HEK293 (cell line): ENCODE results near the gene FRMD5.
"Not testable (repeated sequence)": the region's sequence is repeated elsewhere in the genome, so short reads cannot be mapped to it uniquely, and the experiment has no call there.

Experiments used
- PATZ1 ChIP-seq: fragments of 450-650 bp; formaldehyde crosslinking; IDR thresholded peaks from 2 replicates; pipeline ENCODE4 v1.5.1; 2016; ENCODE audit warnings: missing biosample characterization, missing genetic modification characterization
- ZNF169 ChIP-seq: fragments of 450-650 bp; formaldehyde crosslinking; IDR thresholded peaks from 2 replicates; pipeline ENCODE4 v1.5.1; 2016; ENCODE audit warnings: missing biosample characterization, missing genetic modification characterization
- TF ChIP-seq, protein P1 (sequence below): fragments of 450-650 bp; formaldehyde crosslinking; IDR thresholded peaks from 2 replicates; pipeline ENCODE4 v1.5.1; 2016; ENCODE audit warnings: missing biosample characterization, missing genetic modification characterization

- TF ChIP-seq, protein P1, sequence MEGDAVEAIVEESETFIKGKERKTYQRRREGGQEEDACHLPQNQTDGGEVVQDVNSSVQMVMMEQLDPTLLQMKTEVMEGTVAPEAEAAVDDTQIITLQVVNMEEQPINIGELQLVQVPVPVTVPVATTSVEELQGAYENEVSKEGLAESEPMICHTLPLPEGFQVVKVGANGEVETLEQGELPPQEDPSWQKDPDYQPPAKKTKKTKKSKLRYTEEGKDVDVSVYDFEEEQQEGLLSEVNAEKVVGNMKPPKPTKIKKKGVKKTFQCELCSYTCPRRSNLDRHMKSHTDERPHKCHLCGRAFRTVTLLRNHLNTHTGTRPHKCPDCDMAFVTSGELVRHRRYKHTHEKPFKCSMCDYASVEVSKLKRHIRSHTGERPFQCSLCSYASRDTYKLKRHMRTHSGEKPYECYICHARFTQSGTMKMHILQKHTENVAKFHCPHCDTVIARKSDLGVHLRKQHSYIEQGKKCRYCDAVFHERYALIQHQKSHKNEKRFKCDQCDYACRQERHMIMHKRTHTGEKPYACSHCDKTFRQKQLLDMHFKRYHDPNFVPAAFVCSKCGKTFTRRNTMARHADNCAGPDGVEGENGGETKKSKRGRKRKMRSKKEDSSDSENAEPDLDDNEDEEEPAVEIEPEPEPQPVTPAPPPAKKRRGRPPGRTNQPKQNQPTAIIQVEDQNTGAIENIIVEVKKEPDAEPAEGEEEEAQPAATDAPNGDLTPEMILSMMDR, result not testable (repeated sequence)
- TF ChIP-seq PATZ1, ZNF169 (tag by site-specific recombination): not testable (repeated sequence)
Observed at GRCh38 chr15:44000248-44000647, 194.8 kb downstream of the FRMD5 start.
